ENCODE data around the gene RRP36.
A peak's percentile ranks its signal among the peaks of the same experiment; 100 is the strongest.

RRP36 gene

DNA sequence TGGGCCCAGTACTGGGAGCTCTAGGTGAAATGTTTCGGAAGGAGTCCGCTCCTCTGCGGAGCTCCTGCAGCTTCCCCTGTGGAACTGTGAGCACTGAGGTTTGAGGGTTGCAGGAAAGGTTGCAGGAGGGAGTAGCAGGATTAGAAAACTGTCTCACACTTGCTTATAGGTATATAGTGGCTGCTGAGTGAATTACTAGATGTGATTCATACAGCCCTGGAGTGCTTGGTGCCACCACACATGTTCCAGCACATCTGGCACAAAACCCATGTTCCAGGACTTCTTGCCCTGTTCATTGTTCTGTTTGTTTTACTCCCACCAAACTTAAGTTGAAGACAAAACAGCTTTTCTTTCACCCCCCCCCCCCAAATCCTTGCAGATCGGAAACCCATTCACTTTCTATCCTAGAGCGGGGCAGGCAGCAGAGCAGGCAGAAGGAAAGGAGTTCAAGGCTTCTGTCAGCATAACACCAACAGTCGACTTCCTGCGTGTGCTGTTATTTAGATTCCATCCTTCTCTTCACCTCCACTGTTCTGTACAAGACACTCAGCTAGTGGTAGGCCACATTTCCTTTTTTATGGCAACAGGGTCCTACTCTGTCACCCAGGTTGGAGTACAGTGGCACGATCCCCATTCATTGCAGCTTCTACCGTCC lies 41.8 kb upstream of the RRP36 start:
- TF ChIP-seq, protein P1, sequence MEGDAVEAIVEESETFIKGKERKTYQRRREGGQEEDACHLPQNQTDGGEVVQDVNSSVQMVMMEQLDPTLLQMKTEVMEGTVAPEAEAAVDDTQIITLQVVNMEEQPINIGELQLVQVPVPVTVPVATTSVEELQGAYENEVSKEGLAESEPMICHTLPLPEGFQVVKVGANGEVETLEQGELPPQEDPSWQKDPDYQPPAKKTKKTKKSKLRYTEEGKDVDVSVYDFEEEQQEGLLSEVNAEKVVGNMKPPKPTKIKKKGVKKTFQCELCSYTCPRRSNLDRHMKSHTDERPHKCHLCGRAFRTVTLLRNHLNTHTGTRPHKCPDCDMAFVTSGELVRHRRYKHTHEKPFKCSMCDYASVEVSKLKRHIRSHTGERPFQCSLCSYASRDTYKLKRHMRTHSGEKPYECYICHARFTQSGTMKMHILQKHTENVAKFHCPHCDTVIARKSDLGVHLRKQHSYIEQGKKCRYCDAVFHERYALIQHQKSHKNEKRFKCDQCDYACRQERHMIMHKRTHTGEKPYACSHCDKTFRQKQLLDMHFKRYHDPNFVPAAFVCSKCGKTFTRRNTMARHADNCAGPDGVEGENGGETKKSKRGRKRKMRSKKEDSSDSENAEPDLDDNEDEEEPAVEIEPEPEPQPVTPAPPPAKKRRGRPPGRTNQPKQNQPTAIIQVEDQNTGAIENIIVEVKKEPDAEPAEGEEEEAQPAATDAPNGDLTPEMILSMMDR (IDR thresholded peaks at IDR 0.05; ENCODE audit: control insufficient read depth, extremely low read depth, insufficient read depth), result no peak
- peak overlapping the region; percentile 80 for H3K4me3 ChIP-seq (ENCODE audit: low read depth, low read length)
- DNase-seq (ENCODE audit: low read depth), result no peak

DNA sequence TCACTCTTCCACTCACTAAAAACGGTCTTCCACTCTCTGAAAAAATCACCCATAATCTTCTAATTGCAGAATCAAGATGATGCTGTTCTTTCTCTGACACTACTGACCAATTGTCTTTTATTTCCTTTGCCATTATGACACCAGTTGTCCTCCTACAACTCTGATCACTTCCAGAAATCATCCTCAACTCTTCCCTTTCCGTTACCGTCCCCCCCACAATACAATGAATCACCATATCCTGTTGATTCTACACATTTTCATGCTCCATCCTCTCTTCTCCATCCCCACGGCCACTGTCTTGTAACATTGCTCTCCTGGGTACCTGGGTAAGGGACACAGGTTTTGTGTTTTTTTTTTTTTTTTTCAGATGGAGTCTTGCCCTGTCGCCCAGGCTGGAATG lies 39.6 kb upstream of the RRP36 start:
- H3K4me3 ChIP-seq (ENCODE audit: low read depth, low read length), result no peak overlapping the region
- TF ChIP-seq, protein P1 (IDR thresholded peaks at IDR 0.05; ENCODE audit: control insufficient read depth, extremely low read depth, insufficient read depth), result no peak
- DNase-seq (ENCODE audit: low read depth), result no peak

DNA sequence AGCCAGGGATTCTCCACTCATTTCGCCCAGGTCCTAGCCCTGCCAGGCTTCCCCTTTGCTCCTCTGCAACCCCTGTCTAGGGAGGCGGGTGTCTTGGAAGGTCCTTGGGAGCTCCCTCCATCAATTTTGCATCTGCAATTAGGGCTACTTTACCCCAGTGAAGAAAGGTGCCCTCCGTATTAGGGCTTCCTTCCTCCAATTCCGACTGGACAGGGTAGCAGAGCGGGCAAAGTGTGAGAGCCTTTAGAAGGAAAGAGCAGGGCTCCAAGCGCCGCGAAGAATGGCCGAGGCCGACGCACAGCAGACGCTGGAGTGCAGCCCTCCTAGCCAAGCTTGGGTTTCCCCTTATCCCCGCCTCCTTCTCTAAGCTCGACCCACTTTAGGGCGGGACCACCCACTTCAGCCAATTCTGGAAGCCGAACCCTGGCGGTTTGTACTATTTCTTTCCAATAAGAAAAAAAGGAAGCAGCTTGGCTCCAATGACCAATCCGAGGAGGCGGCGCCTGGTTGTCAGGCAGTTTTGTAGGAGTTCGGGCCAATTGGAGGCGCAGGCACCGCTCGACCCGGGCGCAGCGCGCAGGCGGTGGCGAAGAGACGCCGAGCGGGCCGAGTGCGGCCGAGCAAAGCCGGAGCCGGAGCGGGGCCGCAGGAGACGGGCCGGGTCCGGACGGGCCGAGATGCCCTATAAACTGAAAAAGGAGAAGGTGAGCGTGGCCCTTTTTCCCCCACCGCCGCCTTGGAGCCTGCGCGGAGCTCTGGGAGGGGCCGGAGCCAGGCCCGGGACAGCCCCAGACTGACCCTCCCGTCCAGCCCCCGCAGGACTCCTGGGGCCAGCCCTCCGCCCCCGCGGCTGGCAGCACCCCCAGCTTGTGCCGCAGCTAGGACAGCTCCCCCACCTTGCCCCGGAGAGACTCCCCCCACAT lies 37.2 kb upstream of the RRP36 start, which contains the start of gene PPP2R5D:
TSS of gene PPP2R5D (plus strand) at position 570 of the 923 bp plus-strand sequence. CDS start at position 678, 108 bp downstream.
- H3K4me3 ChIP-seq (ENCODE audit: low read depth, low read length), result peak within 1 kb of the TSS; percentile 80
- peak; percentile 98 for DNase-seq (ENCODE audit: low read depth)
- TF ChIP-seq, protein P1 (IDR thresholded peaks at IDR 0.05; ENCODE audit: control insufficient read depth, extremely low read depth, insufficient read depth), result no peak

DNA sequence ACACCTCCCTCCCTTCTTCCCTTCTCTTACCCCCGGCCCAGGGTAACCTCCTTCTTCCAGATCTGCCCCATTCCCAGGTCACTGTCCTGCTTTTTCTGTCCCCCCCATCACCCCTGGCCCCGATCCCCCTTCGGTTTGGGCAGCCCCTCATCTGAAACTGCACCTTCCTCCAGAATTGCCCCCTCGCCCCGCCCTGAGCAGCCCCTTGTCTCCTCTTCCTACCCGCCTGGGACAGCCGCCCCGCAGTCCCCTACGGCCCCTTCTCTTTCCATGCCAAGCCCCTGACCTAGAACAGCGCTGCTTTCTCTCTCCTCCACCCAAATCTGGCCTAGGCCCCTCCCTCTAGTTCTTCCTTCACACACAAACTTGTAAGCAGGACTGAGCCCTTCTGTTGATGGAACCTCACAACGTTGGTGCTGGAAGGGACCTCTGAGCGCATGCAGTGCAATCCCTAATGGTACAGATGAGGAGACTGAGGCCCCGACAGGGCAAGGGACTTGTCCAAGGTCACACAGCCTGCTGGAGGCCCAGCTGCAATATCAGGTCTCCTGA lies 36.4 kb upstream of the RRP36 start:
- TF ChIP-seq, protein P1 (IDR thresholded peaks at IDR 0.05; ENCODE audit: control insufficient read depth, extremely low read depth, insufficient read depth), result no peak
- no peak for DNase-seq (ENCODE audit: low read depth)
- H3K4me3 ChIP-seq (ENCODE audit: low read depth, low read length), result peak overlapping the region; percentile 80

DNA sequence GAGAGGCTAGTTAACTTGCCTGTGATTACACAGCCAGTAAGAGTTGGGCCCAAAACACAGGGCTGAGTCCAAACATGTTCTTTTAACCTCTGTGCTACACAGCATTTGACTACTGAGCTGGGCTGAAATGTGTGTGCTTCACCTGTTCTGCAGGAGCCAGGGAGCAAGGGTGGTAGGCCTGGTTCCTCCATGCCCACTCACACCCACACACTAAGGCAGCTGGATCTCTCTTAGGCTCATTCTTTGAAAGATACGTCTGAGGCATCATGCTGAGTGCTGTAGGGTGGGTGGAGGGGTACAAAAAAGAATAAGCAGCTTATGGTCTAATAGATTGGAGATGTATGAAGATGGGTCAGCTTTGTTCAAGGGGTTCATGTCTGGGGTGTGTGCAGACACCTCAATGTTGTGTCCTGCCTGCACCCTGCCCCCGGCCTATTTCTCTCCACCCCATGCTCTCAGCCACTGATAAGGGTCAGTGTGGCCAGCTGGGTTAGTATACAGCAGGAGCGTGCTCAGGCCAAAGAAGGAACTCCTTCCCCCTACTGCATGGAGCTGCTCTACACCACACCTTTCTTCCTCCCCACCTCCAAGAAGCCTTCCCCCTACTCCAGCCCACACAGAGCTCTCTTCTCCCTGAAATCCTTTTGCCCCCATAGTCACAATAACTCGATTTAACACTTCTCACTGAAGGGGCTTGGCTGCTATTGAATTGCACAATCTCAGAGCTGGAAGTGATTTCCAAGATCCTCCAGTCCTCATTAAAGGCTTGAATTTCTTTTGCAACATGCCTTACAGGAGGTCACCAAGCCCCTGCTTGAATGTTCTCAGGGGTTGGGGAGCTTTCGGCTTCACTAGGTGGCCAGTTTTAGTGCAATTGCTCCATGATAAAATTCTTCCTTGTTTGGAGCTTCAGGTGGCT lies 33.6 kb upstream of the RRP36 start:
- DNase-seq (ENCODE audit: low read depth), result no peak
- TF ChIP-seq, protein P1 (IDR thresholded peaks at IDR 0.05; ENCODE audit: control insufficient read depth, extremely low read depth, insufficient read depth), result no peak
- no peak overlapping the region for H3K4me3 ChIP-seq (ENCODE audit: low read depth, low read length)

DNA sequence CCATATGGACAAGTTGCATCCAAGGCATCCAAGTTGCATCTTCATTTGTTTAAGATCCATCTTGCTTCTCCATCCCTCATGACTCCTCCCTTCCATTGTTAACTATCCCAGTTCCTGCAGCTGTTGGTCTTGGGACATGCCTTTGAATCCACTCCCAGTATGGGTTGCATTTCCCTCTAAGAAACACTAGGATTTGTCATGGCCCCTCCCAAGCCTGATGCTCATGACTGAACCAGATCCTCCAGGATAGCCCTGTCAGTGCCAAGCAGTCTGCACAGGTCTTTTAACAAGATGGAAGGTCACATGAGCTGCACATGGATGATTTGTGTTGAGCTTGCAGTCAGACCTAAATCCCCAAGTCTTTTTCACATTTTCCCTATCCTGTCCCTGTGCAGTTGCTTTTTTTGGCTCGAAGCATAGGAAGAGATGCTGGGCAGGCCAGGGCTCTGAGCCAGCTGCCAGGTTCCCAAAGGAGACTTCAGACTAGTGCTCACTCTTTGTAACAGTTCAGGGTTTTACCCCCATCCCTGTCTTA lies 32.9 kb upstream of the RRP36 start:
- no peak overlapping the region for H3K4me3 ChIP-seq (ENCODE audit: low read depth, low read length)
- DNase-seq (ENCODE audit: low read depth), result no peak
- TF ChIP-seq, protein P1 (IDR thresholded peaks at IDR 0.05; ENCODE audit: control insufficient read depth, extremely low read depth, insufficient read depth), result no peak
